ENCODE results near the gene FBH1.
A peak's percentile ranks its signal among the peaks of the same experiment; 100 is the strongest.
"Not testable (repeated sequence)": the region's sequence is repeated elsewhere in the genome, so short reads cannot be mapped to it uniquely, and the experiment has no call there.

FBH1 gene

GRCh38 chr10:5889624-5890451 lies at the start of gene FBH1, which contains the start of gene ANKRD16:
Gene FBH1, plus strand, starts transcription at chr10:5890243. Its CDS starts 103 bp downstream, at chr10:5890346.
Gene ANKRD16, minus strand, starts transcription at chr10:5889893. Its CDS starts 539 bp downstream, at chr10:5889354.
- peak; percentile 96 to 98 for DNase-seq (ENCODE audit: low read depth in 2 of 2)

GRCh38 chr10:5840314-5841307 lies 49.4 kb upstream of the FBH1 start:
- no peak for DNase-seq (ENCODE audit: low read depth in 2 of 2)

DNA sequence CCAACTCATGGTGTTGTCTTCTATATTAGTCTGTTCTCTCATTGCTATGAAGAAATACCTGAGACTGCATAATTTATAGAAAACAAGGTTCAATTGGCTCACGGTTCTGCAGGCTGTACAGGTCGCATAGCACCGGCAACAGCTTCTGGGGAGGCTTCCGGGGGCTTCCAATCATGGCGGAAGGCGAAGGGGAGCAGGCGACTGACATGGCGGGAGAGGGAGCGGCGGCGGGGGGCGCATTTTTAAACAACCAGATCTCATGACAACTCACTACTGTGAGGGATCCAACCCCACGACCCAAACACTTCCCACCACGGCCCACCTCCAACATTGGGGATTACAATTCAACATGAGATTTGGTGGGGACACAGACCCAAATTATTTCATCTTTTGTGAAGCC lies 48.1 kb upstream of the FBH1 start:
- DNase-seq (ENCODE audit: low read depth in 2 of 2) = no peak

DNA sequence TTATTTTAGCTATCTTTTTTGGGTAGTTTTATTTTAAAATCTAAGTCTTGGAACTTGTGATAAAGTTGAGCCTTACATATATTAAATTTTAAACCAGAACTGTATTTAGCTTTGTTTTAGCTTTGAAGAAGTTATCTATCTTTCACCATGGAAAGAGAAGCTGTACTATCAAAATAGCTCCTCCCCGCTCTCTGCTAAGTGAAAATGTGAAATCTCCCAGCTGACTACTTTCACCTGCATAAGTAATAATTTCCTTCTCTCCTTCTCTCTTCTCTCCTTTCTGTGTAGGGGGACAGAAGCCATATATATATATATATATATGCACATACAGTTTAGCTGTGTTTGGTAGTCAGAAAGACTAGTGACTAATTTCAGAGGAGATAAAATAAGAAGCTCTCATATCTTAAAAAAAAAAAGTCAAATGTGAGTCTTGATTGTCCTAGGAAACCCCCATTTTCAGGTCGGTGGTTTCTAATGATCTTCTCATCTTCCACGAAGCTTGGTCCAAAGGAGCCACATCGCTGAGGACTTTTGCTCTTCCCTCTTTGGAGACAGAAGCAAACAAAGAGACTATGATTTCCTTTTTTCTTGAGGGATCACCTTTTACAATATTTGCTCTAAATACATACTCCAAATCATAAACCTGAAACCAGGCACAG lies 46.2 kb upstream of the FBH1 start:
- DNase-seq (ENCODE audit: low read depth in 2 of 2) = no peak

GRCh38 chr10:5844345-5845055 lies 45.5 kb upstream of the FBH1 start:
- no peak for DNase-seq (ENCODE audit: low read depth in 2 of 2)

GRCh38 chr10:5846667-5847066 lies 43.4 kb upstream of the FBH1 start:
- DNase-seq (ENCODE audit: low read depth in 2 of 2) = not testable (repeated sequence)

GRCh38 chr10:5854131-5854475 lies 35.9 kb upstream of the FBH1 start:
- no peak for DNase-seq (ENCODE audit: low read depth in 2 of 2)

DNA sequence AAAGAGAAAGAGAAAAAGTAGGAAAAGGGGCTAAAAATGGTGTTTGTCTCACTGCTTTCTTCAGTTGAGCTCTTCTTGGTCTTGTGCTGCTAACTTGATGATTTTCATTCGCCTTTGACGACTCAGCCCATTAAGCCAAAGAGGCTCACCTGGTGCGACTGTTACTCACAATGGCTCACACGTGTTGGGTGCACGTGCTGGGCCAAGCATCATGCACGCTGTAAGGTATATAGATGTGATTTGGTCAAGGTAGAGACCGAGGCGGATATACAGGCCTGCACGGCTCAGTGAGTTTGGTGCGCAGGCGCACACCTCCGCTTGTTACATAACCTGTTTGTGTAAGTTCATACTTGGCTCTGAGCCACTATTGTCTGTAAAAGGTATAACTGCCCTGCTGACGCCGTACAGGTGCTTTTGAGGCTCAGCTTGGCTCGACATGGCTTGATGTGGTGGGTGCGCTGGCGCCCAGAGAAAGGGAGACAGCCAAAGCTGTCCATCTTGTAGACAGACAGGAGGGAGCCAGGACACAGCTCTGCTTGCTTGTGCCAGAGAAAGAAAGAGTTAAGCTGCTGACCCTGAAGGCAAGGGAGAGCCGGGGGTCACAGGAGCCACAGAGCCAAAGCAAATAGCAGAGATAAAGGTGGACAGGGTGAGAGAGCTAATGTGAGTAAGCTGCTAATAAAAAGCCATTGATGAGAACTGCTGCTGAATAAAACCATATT lies 33.9 kb upstream of the FBH1 start:
- no peak for DNase-seq (ENCODE audit: low read depth in 2 of 2)

GRCh38 chr10:5856701-5857004 lies 33.4 kb upstream of the FBH1 start:
- DNase-seq (ENCODE audit: low read depth in 2 of 2) = no peak

GRCh38 chr10:5858811-5859210 lies 31.2 kb upstream of the FBH1 start:
- DNase-seq (ENCODE audit: low read depth in 2 of 2) = no peak

DNA sequence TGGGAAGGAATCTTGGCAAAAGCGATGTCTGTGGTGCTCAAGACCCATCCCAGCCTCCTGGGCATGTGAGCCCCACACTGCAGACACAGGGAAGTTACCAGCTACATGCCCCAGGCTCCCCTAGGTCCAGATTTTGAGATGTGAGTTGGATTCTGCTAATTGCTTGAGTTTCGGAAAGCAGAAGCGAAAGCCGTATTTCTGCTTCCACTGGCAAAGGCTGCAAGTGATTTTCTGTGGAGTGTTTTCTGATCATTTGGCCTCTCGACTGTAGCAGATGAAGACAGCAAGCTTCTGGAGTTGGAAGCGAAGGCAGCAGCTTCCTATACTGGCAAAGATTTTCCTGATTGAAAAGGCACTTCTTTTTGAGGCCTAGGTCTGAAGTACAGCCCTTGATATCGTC lies 30.0 kb upstream of the FBH1 start:
- DNase-seq (ENCODE audit: low read depth in 2 of 2) = no peak

GRCh38 chr10:5862360-5862961 lies 27.6 kb upstream of the FBH1 start:
- DNase-seq (ENCODE audit: low read depth in 2 of 2) = peak in 1 of 2 donors; percentile 30

DNA sequence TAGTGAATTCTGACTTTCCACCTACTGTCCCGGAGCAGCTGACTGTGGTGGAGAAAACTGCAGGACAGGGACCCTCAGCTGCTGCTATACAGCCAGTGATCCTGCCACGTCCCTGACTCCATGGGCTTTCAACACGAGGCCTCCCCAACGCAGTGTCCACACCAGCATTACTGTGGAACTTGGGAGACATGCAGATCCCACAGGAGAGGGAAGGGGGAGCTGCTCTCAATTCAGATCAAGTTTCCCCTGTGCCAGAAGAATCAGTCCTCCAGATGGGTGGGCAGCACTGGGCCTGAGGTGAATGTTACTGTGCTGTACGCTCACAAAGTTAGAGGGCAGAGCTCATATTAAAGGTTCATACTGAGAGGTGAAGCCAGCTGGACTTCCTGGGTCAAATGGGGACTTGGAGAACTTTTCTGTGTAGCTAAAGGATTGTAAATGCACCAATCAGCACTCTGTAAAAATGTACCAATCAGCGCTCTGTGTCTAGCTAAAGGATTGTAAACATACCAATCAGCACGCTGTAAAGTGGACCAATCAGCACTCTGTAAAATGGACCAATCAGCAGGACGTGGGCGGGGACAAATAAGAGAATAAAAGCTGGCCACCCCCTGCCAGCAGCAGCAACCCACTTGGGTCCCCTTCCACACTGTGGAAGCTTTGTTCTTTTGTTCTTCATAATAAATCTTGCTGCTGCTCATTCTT lies 26.9 kb upstream of the FBH1 start:
- not testable (repeated sequence) for DNase-seq (ENCODE audit: low read depth in 2 of 2)

GRCh38 chr10:5866451-5867081 lies 23.5 kb upstream of the FBH1 start:
- DNase-seq (ENCODE audit: low read depth in 2 of 2) = not testable (repeated sequence)

DNA sequence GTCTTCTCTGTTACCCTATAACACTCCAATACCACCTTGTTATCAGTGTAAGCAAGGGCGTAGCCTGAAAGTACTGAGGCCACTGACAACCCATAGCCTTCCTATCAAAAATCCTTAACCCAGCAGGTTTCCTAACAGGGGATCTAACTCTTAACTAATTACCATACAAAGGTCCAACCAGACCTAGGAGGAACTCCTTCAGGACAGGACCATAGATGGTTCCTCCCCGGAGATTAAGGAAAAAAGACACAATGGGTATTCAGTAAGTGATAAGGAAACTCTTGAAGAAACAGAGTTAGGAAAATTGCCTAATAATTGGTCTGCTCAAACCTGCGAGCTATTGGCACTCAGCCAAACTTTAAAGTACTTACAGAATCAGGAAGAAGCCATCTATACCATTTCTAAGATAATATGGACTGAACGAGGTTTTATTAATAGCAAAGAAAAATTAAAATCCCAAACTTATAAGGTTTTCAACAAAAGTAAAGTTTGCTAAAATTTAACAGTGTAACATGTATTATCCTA lies 22.9 kb upstream of the FBH1 start:
- not testable (repeated sequence) for DNase-seq (ENCODE audit: low read depth in 2 of 2)

- DNase-seq (ENCODE audit: low read depth in 2 of 2) = not testable (repeated sequence)
Observed at GRCh38 chr10:5868383-5868782, 21.7 kb upstream of the FBH1 start.

- no peak for DNase-seq (ENCODE audit: low read depth in 2 of 2)
Observed at GRCh38 chr10:5869156-5869555, 20.9 kb upstream of the FBH1 start.

GRCh38 chr10:5871596-5871995 lies 18.4 kb upstream of the FBH1 start:
- no peak for DNase-seq (ENCODE audit: low read depth in 2 of 2)

- DNase-seq (ENCODE audit: low read depth in 2 of 2) = peak; percentile 29 to 49
Observed at GRCh38 chr10:5873515-5873995, 16.5 kb upstream of the FBH1 start.

Measured in stimulated activated CD8-positive, alpha-beta memory T cell treated with anti-CD3 and anti-CD28 coated beads, Interleukin-2, amount 100 ng/mL, for 48 hours (primary cell).